ENCODE measurements around the gene PLAU.
"Not testable (repeated sequence)": the region's sequence is repeated elsewhere in the genome, so short reads cannot be mapped to it uniquely, and the experiment has no call there.

Gene PLAU

DNA sequence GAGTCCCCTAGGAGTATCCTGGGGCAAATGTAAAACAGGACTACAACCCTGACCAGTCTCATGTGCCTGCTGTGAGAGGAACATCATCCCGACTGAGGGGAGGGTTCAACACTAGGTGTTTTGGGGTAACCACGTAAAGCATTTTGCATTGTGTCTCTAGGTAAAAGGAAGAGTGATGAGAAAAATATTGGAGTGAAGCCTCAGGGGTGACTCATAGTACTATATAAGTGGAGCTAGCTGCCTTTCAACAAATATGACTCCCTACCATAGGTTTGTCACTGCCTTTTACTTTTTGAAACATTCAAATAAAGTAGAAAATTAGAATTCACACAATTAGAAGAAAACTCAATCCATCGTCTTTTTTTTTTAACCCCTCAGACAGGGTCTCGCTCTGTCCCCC is 34.0 kb upstream of the PLAU start:
- DNase-seq, result no peak

DNA sequence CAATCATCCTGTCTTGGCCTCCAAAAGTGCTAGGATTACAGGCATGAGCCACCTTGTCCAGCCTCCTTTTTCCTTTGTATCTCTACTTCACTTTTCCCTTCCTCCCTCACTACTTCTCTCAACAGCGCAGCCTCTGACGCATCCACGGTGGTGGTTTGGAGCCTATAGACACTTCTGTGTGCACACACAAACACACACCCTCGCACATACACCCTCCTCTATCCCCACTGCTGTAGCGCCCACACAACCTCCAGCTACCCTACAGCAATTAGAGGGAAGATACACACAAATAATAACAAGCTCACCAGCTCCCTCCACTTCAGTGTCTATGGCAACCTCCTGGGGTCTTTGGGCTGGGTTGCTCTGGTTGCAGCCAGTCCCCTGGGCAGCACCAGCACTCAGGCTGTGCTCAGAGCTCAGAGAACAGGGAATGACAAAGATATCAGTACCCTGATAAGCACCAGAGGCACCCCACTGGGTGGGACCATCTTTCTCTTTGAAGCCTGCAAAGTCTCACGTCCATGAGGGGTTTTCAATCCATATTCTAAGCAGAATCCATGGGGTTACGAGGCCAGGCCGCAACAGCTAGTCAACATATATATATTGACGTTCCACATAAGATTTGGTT is 33.3 kb upstream of the PLAU start:
- no peak for DNase-seq

DNA sequence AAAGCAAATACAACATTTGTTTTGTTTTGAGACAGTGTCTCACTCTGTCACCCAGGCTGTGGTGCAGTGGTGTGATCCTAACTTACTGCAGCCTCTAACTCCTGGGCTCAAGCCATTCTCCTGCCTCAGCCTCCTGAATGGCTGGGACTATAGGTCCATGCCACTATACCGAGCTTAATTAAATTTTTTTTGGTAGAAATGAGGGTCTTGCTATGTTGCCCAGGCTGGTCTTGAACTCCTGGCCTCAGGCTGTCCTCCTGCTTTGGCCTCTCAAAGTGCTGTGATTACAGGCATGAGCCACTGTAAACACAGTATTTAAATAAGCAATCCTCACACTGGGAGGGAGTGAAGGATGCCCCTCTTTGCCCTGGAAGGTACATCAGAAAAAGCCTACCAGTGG is 32.6 kb upstream of the PLAU start:
- DNase-seq, result no peak

DNA sequence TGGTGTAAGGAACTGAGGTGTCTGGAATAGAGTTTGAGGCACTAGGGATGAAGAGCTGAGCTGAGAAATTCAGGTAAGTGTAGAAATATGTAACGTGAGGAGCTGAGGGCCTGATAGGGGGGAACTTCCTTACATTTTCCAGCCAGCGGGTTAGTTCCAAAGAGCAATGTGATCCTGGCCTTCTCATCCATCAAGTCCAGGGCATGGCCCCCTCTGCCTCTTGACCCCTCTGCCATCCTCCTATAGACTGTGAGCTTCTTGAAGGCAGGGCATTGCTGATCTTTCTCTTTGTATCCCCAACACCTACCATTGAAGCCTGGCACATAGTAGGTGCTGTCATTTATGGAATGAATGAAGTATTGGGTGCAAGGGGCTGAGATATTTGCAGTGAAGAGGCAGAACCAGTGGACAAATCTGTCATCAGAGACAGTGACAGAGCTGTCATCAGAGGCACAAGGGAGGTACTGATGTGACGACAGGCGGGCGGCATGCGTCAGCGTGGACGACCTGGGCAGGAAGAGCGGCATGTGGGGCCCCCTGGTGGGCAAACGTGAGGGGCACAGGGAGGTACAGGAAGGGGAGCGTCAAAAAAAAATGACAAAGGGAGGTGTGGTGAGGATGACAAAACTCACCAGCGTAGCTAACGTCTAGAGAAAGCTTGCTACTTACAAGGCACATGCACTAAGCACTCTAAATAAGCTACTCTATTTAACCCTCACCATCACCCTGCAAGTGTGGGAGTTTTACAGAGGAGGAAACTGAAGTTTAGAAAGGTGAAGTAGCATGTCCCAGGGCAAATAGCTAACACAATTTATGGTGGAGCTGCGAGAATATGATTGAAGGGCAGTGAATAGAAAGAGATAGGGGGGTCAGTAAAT is 31.4 kb upstream of the PLAU start:
- peak; percentile 96 to 97 (median 96) for DNase-seq

DNA sequence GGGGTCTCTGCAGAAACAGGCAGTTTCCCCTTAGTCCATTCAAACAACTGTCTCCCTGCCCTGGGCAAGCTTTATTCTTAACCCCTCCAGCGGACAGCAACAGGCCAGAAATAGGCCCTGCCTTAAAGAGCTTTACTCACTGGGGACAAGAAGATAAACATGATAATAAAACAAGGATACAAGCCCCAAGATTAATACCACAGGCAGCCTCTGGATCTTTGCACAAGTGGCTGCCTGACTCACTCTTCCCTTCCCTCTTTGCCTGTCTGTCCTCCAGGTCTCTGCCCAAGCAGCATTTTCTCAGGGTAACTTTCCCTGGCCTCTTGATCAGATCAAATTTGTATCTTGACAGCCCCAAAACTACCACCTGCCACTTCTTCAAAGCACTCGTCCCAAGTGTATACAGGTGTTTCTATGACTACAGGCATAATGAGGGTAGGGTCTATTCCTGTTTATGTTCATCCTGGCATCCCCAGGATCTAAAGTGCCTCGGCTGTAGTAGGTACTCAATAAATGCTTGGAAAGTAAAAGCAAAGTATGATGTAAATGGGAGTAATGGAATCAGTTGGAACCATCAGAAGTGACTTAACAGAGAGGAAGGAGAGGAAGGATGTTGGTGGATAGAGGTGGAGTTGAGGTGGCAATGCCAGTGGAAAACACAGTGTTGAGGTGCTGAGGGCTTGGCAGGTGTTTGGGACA is 29.6 kb upstream of the PLAU start:
- DNase-seq, result no peak

DNA sequence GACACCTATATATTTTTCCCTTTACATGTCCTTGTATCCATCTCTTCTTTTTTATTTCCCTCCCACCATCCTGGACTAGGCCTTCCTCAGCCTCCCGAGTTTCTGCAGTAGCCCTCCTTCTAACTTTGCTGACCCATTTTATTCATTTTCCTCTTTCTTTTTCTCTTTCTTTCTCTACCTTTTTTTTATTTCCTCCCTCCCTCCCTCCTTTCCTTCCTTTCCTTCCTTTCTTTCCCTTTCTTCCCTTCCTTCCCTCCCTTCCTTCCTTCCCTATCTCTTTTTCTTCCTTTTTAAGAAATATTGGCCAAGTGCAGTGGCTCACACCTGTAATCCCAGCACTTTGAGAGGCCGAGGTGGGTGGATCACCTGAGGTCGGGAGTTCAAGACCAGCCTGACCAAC is 26.9 kb upstream of the PLAU start:
- no peak for DNase-seq

DNA sequence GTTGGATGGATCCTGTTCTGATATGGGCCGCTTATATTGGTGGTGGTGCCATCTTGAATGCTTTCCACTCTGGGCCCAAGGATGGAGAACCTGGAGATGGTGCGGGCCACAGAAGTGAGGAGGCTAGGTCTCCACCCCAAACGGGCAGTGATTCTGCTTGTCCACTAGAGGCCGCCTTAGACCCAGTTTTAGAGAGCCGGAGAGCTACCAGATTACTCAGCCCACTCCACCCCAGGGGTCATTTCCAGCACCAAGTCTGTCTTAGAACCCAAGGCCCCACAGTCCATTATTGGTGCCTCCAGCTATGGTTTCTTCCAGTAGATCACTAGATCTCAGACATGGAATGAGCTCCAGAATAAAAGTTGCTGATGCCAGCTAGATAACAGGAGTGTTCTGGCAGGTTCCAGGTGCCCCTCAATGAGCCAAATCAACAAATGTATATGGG is 24.8 kb upstream of the PLAU start:
- DNase-seq, result peak; percentile 75 to 90 (median 82)

DNA sequence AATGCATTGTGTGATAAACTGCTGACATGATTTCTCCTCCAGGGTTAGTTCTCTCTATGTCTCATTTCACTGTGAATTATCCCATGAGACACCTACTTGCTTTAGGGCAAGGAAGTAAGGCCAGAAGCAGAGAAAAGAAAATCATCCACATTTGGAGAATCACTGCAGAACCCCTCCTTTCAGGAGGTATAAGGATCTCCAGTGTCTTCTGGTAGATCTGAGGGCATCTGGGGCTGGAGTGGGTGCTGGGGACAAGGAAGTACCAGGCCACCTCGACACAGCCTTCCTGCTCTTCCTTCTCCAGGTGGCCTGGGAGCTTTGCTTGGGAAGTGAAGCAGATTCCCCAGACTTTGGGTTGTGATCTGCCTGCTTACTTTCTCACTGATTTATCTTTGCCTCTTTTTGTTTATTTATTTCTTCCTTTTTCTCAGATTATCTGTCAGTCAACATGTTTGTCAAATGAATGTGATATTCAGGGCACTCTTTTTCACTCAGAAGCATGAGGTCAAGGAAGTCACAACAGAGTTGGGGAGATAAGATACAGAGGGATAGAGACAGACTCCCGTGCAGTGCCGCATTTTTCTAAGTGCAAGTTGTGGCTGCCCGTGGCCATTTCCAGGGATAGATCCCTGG is 24.2 kb upstream of the PLAU start:
- no peak for DNase-seq

DNA sequence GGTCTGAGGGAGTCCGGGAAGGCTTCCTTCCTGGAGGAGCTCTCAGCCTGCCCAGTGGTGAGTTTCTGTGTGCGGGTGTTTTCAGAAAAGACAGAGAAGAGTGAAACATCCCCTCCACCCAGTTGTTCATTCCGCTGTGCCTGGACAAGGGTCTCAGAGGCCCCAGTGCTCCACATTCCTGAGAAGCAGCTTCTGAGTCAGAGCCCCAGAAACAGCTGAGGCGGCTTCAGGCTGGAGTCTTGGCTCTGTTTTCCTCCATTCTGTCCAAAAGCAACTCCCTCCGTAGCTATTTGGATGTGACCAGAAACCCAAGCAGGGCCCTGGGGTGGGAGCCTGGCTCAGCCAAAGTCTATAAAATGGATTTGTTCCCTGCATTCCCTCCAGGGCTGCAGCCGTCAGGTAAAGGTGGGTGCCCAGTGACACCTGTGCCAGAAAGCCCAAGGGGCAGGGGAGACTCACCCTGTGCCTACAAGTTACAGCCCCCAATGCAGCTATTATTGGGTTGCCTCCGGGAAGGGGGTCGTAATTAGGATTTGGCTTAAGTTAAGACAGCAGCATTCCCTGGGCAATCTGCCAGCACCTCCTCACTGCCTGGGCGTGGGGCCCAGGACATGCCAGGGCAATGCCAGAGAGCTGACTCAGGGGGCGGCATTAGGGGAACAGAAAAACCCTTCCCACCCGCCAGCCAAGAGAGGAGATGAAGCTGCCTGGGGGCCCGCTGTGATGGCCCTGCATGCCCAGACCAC is 23.5 kb upstream of the PLAU start:
- peak; percentile 69 to 84 (median 80) for DNase-seq

DNA sequence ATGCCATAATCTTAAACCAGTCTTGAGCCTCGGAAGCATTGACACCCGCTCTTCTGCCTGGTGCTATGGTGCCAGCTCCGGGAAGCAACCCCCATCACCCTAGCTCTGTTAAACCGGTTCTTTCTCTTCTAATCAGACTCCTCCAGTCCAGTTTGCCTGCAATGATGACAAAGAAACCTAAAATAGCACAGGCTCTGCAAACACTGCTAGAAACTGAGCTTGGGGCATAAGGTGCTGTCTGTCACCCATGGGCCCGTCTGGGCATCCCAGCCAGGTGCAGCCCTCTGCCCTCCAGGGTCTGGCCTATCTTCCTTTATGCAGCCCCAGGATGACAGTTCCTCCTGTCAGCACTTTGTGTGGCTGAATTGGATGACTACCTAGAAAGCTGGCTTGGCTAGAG is 22.4 kb upstream of the PLAU start:
- DNase-seq, result no peak

DNA sequence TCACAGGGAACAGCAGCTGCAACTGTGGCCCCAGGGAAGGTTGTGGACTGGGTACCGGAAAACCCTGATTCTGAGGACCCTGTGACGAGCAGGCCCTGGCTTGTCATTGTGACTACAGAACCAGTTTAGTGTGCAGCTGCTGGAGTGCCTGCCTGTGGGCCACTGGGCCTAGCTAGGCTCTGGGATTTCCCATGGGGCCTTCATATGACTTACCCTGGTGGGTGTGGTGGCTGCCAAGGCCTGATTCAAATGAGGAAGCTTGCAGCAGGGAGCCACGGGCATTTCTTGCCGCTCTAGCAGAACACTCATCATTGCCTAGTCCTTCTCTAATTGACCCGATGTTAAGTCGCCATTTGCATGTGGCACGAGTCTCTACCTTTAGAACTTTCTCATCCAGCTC is 21.9 kb upstream of the PLAU start:
- DNase-seq, result peak; percentile 94 to 98 (median 96)

DNA sequence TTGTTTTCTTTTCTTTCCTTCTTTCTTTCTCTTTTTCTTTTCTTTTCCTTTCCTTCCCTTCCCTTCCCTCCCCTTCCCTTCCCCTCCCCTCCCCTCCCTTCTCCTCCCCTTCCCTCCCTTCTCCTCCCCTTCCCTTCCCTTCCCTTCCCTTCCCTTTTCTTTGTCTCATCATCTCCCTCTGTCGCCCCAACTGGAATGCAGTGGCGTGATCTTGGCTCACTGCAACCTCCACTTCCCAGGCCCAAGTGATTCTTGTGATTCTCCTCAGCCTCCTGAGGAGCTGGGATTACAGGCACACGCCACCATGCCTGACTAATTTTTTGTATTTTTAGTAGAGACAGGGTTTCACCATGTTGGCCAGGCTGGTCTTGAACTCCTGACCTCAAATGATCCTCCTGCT is 21.5 kb upstream of the PLAU start:
- DNase-seq, result peak in 2 of 4 experiments; percentile 48 to 52

DNA sequence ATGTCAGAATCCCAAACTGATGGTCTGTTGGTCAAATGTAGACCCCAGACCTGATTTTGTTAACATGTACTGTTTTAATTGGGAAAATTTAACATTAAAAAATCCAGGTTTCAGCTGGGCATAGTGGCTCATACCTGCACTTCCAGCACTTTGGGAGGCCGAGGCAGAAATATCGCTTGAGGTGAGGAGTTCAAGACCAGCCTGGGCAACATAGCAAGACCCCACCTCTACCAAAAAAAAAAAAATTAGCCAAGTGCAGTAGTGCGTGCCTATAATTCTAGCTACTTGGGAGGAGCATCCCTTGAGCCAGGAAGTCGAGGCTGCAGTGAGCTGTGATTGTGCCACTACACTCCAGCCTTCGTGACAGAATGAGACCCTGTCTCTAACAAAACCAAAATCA is 20.7 kb upstream of the PLAU start:
- no peak for DNase-seq

DNA sequence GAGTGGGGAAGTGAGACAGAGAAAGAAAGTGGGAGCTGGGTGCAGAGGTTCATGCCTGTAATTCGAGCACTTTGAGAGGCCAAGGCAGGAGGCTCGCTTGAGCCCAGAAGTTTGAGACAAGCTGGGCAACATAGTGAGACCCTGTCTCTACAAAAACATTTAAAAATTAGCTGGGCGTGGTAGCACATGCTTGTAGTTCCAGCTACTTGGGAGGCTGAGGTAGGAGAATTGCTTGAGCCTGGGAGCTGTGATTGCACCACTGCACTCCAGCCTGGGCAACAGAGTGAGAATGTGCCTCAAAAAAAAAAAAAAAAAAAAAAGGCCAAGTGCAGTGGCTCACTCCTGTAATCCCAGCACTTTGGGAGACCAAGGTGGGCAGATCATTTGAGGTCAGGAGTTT is 20.1 kb upstream of the PLAU start:
- DNase-seq, result not testable (repeated sequence)

DNA sequence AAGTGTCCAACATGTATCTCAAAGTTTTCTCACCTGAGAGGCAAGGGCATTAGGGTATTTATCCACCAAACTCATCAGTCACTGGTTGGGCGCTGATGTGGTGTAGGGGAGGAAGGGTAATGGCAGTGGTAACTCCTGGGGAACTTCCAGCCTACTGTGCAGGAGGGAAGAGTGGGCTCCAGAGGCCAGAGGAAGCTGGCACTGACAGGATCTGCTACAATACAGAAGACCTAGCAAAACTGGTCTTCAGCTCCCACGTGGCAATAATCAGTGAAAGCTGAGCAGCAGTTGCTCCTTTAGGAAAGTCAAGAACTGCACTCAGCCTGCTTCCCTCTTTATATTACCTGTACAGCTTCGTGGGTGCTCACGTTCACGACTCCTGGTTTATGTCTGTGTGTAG is 19.4 kb upstream of the PLAU start:
- DNase-seq, result peak in 2 of 4 experiments; percentile 27 to 54

DNA sequence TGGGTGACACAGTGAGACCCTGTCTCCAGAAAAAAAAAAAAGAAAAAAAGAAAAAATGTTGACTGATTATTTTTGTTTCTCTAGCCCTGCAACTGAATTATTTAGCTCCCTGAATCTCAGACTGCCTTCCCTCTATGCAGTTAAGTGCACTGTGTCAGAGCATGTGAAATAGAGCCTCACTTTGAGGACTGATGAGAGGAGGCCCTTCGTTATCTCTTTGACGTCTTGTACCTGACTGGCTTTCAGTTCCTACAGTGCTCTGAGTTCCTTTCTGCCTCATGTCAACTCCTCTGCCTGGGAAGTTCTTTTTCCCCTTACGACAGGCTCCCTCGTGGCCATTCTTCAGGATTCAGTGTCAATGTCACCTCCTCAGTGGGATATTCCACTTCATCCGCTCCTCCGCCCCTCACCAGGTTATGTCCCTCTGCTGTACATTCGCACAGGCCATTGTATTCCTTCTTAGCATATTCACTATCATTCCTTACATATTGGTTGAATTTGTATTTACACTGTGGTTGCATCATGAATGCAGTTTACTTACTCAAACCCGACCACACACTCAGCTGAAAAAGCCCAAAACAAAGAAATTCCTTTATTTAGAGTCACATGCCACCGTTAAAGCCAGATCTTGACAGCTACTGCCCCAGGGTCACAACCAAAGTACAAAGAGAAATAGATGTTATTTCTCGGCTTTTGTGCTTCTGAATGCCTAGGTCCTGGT is 18.5 kb upstream of the PLAU start:
- DNase-seq, result no peak

DNA sequence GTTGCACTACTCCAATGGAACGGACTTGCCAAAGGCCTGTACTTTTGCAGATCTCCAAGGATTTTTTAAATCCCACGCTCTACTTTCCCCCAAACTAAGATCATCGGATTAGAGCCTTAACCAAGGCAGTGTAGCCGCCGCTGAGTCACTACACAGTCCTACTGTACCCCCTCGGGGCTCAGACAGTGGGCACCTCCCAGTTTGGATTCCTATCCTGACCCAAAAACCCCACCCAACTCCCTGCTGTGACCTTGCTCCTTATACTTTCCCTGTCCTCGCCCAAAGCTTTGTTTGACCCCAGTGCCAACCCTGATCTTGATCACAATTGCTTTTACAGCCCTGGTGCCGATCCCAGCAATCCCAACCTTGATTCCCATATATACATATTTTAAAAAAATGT is 17.5 kb upstream of the PLAU start:
- DNase-seq, result no peak

DNA sequence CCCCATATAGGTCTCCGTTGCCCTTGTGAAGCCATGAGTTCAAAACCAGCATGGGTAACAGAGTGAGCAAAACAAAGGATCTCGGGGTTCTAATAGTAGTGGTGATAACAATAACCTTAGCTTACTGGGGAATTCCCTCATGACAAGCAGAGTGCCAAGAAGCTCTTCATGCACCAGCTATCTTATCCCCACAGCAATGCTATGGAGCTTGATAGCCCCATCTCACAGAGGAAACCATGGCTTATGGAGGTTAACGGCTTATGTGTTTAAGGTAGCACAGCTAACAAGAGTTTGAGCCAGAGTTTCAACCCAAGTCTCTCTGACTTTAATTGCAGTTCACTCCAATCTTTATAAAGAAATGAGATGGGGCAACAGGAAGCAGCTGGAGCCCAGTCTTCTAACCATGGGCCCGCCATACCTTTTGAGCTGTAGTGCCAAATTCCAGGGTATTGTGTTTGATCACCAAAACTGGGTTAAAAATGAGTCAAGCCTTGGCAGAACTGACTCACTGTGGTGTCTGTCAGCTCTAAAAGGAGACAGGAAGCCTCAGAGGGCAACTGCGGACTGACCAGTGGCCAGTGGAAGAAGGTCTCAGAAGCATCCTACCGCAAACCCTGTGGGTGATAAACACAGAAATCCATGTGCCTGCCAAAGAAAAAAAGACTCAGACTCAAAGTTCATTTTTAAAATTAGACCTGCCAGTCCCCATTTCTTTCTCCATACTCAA is 16.5 kb upstream of the PLAU start:
- DNase-seq, result peak in 2 of 4 experiments; percentile 63 to 76

DNA sequence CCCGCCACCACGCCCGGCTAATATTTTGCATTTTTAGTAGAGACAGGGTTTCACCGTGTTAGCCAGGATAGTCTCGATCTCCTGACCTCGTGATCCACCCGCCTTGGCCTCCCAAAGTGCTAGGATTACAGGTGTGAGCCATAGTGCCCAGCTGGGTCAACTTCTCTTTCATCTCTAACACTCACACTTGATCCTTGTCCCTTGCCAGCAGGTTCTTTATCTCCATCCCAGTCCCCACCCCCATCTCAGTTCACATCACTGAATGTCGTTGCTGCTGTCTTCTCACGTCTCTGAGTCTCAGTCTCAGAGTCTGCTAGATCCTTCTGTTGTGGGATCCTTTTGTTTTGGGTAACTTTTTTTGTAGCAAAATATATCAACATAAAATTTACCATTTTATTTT is 15.6 kb upstream of the PLAU start:
- not testable (repeated sequence) for DNase-seq

DNA sequence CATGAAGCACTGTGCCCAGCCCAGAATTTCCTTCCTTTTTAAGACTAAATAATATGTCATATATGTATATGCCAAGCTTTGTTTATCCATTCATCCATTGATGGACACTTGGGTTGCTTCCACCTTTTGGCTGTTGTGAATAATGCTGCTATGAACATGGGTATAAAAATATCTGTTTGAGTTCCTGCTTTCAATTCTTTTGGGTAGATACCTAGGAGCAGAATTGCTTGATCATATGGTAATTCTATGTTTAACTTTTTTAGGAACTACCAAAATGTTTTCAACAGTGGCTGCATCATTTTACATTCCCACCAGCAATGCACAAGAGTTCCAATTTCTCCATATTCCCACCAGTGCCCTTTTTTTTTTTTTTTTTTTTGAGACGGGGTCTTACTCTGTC is 13.2 kb upstream of the PLAU start:
- no peak for DNase-seq

All from suppressor macrophage (primary cell).